Pancreas (tissue), 10 donors: ENCODE data around the gene SMYD3. TPM values are rescaled to one million over a fixed set of nuclear protein-coding genes. Genes with fewer than 3 reads are reported as not detected.

Source experiments
- ATAC-seq, 4 donors: fragments of 200-7000 bp; cut with Tn5 transposase; one replicate each; pipeline versions ENCODE4 v1.8.0 to v1.9.1; 2020; ENCODE audit warnings: mild to moderate bottlenecking in 4 of 4, moderate library complexity in 4 of 4
- DNase-seq, 6 donors: peaks; one replicate each; pipeline ENCODE4 v3.0.0-alpha.2; 2020
- FAIRE-seq: peaks from 2 replicates; lab custom pipeline; 2012; peaks lifted over from hg19 to GRCh38; lab: Jason Lieb, UNC
- H3K27ac ChIP-seq, 4 donors: fragments of 200-600 bp; sonication (generic); 1 replicate in 3 of 4; 2 replicates in 1 of 4; pipeline versions ENCODE4 v1.5.0 to v1.8.0; 2020
- H3K27me3 ChIP-seq, 4 donors: fragments of 200-600 bp; one replicate each; pipeline ENCODE4 v1.8.0; 2021
- H3K36me3 ChIP-seq, 3 donors: fragments of 200-600 bp; sonication (generic) in 1 of 3; one replicate each; pipeline versions ENCODE4 v1.5.0 to v1.8.0; 2020 to 2021
- H3K4me1 ChIP-seq, 3 donors: fragments of 200-600 bp; one replicate each; pipeline ENCODE4 v1.8.0; 2021
- H3K4me3 ChIP-seq, 4 donors: fragments of 200-600 bp; sonication (generic) in 2 of 4; one replicate each; pipeline versions ENCODE4 v1.5.0 to v1.8.0; 2020 to 2021
- H3K9me3 ChIP-seq, 4 donors: fragments of 200-600 bp; one replicate each; pipeline ENCODE4 v1.8.0; 2021
- CTCF ChIP-seq, 4 donors: fragments of 200-600 bp; sonication (generic) in 3 of 4; IDR thresholded peaks; one replicate each; pipeline versions ENCODE4 v1.5.0 to v1.8.0; 2021; ENCODE audit warnings: antibody characterized with exemption in 4 of 4
- WGBS, 2 donors: extraction: QIAGEN DNeasy Blood & Tissue Kit; methylation state at CpG; one replicate each; pipeline ENCODE4 v1.1.7; 2013; 5-methylcytosine and 5-hydroxymethylcytosine counted together
- intact Hi-C, 3 donors: fragments of 100-400 bp; cut with DNase I; formaldehyde crosslinking; loops; one replicate each; pipeline versions ENCODE4 v1.11.1 to v1.14.2; 2022
- polyA plus RNA-seq, 2 donors: library from polyadenylated mRNA; stranded (reverse); fragments of 200-250 nt; gene quantifications; one replicate each; pipeline ENCODE4 v1.2.3, GENCODE V29; 2013
- total RNA-seq, 6 donors: library from RNA; stranded (reverse); fragmentation: NEBNext Ultra II Directional in 4 of 6; extraction: Animal tissue kit (Norgen Biotek cat#: 25700) in 4 of 6; gene quantifications; one replicate each; pipeline versions ENCODE4 v1.2.1 to v1.2.4, GENCODE V29; 2021 to 2023
- donor health status: healthy with polysubstance abuse.
- donor health status: DM: no; HTN: no; CAD: no; lungs with moderate emphysema.
- donor health status: DM: no; HTN: no; CAD: no.
- donor health status: control.
- donor health status: control.
- donor health status: Bipolar disorder and iron deficiency.
- donor health status: DM: yes; HTN: yes; CAD: no.
- donor health status: DM: no; HTN: no; CAD: no.
- donor health status: DM: no; HTN: no; CAD: no.
- donor health status: DM: yes; HTN: yes; CAD: no.

Gene SMYD3
- total and polyA plus RNA-seq, 8 donors = 4.6 to 10.5 (median 6.7) TPM

- no peaks in the 10 kb centered on the region for H3K36me3 ChIP-seq
- no peak for TF ChIP-seq CTCF (IDR thresholded peaks at IDR 0.05)
- ATAC-seq (no peak), FAIRE-seq (no peak), DNase-seq (no peak)
- no peaks in the 10 kb centered on the region for H3K9me3 ChIP-seq
- intact Hi-C loops = no loop called here
- H3K4me1 ChIP-seq = peaks cover 0 to 10% (median 0%) of the 10 kb centered on the region in 3 donors
- H3K4me3 ChIP-seq = no peak overlapping the region
- WGBS, 2 donors = 94 to 100% methylated on average over 2 of the region's 2 CpGs
- H3K27ac ChIP-seq = no peak overlapping the region
- H3K27me3 ChIP-seq = no peaks in the 10 kb centered on the region
These were observed 204.3 kb downstream of the SMYD3 start for GRCh38 chr1:246302711-246303317.

GRCh38 chr1:246302251-246302625 is 204.8 kb downstream of the SMYD3 start:
- intact Hi-C loops = no loop called here
- FAIRE-seq = no peak
- Histone ChIP-seq H3K27ac (no peak overlapping the region), H3K4me1 (peaks cover 0 to 10% (median 0%) of the 10 kb centered on the region in 3 donors), H3K36me3 (no peaks in the 10 kb centered on the region), H3K9me3 (no peaks in the 10 kb centered on the region), H3K4me3 (no peak overlapping the region), H3K27me3 (no peaks in the 10 kb centered on the region)
- TF ChIP-seq CTCF (IDR thresholded peaks at IDR 0.05) = no peak
- no peak for DNase-seq
- WGBS, 2 donors = 93 to 100% methylated on average over 1 of the region's 1 CpG
- no peak for ATAC-seq

- H3K9me3 ChIP-seq = no peaks in the 10 kb centered on the region
- H3K36me3 ChIP-seq = no peaks in the 10 kb centered on the region
- no peaks in the 10 kb centered on the region for H3K27me3 ChIP-seq
- WGBS, 2 donors = 82% methylated on average over 6 of the region's 6 CpGs
- H3K4me1 ChIP-seq = peaks cover 0 to 10% (median 0%) of the 10 kb centered on the region in 3 donors
- intact Hi-C loops = no loop called here
- no peak for ATAC-seq
- H3K4me3 ChIP-seq = no peak overlapping the region
- H3K27ac ChIP-seq = no peak overlapping the region
- no peak for TF ChIP-seq CTCF (IDR thresholded peaks at IDR 0.05)
- no peak for DNase-seq
- no peak for FAIRE-seq
These were observed 205.4 kb downstream of the SMYD3 start for GRCh38 chr1:246301553-246302250.

- DNase-seq = no peak
- no peak for ATAC-seq
- no peaks in the 10 kb centered on the region for H3K9me3 ChIP-seq
- H3K27me3 ChIP-seq = no peaks in the 10 kb centered on the region
- H3K27ac ChIP-seq = no peak overlapping the region
- intact Hi-C loops = no loop called here
- peaks cover 0 to 10% (median 0%) of the 10 kb centered on the region in 3 donors for H3K4me1 ChIP-seq
- H3K4me3 ChIP-seq = no peak overlapping the region
- WGBS, 2 donors = 31 to 32% methylated on average over 6 of the region's 6 CpGs
- FAIRE-seq = no peak
- H3K36me3 ChIP-seq = no peaks in the 10 kb centered on the region
- no peak for TF ChIP-seq CTCF (IDR thresholded peaks at IDR 0.05)
These were observed 206.2 kb downstream of the SMYD3 start for GRCh38 chr1:246300626-246301549.
